CD14-positive monocyte (primary cell): ENCODE results near the gene VCAN. TPM values are rescaled to one million over a fixed set of nuclear protein-coding genes. Genes with fewer than 3 reads are reported as not detected.
A peak's percentile ranks its signal among the peaks of the same experiment; 100 is the strongest.

ENCODE experiments used
- DNase-seq, 3 donors: peaks; one replicate each; pipeline ENCODE4 v3.0.0-alpha.2; 2011 to 2022
- H2AFZ ChIP-seq: 2 replicates; pipeline ENCODE4 v1.6.0; 2012; ENCODE audit warnings: mild to moderate bottlenecking, low read depth, low read length, inconsistent platforms; ENCODE audit not compliant: insufficient read depth, poor library complexity, severe bottlenecking
- H3K27ac ChIP-seq, 2 donors: 1 replicate in 1 of 2; 2 replicates in 1 of 2; pipeline ENCODE4 v1.5.1; 2012 to 2013; ENCODE audit warnings: low read length in 2 of 2, control low read depth in 1 of 2, inconsistent platforms in 1 of 2, low read depth in 1 of 2, mild to moderate bottlenecking in 1 of 2
- H3K27me3 ChIP-seq, 2 donors: one replicate each; pipeline versions ENCODE4 v1.6.0 to v1.6.1; 2011 to 2013; ENCODE audit warnings: low read length in 2 of 2; ENCODE audit not compliant: control insufficient read depth in 2 of 2, insufficient read depth in 2 of 2
- H3K36me3 ChIP-seq, 2 donors: replicated peaks in 1 of 2; 1 replicate in 1 of 2; 2 replicates in 1 of 2; pipeline versions ENCODE4 v1.5.1 to v1.6.1; 2012 to 2013; ENCODE audit warnings: low read length in 2 of 2, control low read depth in 1 of 2, inconsistent platforms in 1 of 2, mild to moderate bottlenecking in 1 of 2; ENCODE audit not compliant: insufficient read depth in 2 of 2, control insufficient read depth in 1 of 2
- H3K4me1 ChIP-seq, 2 donors: 1 replicate in 1 of 2; 2 replicates in 1 of 2; pipeline versions ENCODE4 v1.5.1 to v1.6.1; 2012 to 2013; ENCODE audit warnings: low read length in 2 of 2, control low read depth in 1 of 2, inconsistent platforms in 1 of 2, mild to moderate bottlenecking in 1 of 2, moderate library complexity in 1 of 2; ENCODE audit not compliant: insufficient read depth in 2 of 2, control insufficient read depth in 1 of 2
- H3K4me2 ChIP-seq: replicated peaks from 2 replicates; pipeline ENCODE3; 2012; ENCODE audit warnings: low read length, moderate library complexity, mild to moderate bottlenecking; ENCODE audit not compliant: poor library complexity, severe bottlenecking; ENCODE audit errors: extremely low read depth
- H3K4me3 ChIP-seq, 3 experiments: fragments of 200-600 bp in 1 of 3; sonication (generic) in 1 of 3; replicated peaks in 1 of 3; 1 replicate in 2 of 3; 2 replicates in 1 of 3; pipeline ENCODE4 v1.5.1; 2011 to 2013; ENCODE audit warnings: low read length in 3 of 3, mild to moderate bottlenecking in 3 of 3, control low read depth in 2 of 3, low read depth in 2 of 3, inconsistent platforms in 1 of 3, moderate library complexity in 1 of 3
- H3K79me2 ChIP-seq: 2 replicates; pipeline ENCODE4 v1.6.0; 2012; ENCODE audit warnings: mild to moderate bottlenecking, control low read depth, inconsistent platforms, low read length, moderate library complexity; ENCODE audit not compliant: insufficient read depth
- H3K9ac ChIP-seq: 2 replicates; pipeline ENCODE4 v1.6.0; 2017; ENCODE audit warnings: low read length, mild to moderate bottlenecking; ENCODE audit not compliant: insufficient read depth, poor library complexity, severe bottlenecking
- H3K9me3 ChIP-seq, 2 donors: replicated peaks in 1 of 2; 1 replicate in 1 of 2; 2 replicates in 1 of 2; pipeline versions ENCODE4 v1.5.1 to v1.6.1; 2012 to 2013; ENCODE audit warnings: low read length in 2 of 2, control low read depth in 1 of 2; ENCODE audit not compliant: control insufficient read depth in 1 of 2, insufficient read depth in 1 of 2
- H4K20me1 ChIP-seq: 2 replicates; pipeline ENCODE4 v1.6.0; 2012; ENCODE audit warnings: mild to moderate bottlenecking, low read length, control low read depth, moderate library complexity; ENCODE audit not compliant: insufficient read depth
- H3K27ac Mint-ChIP-seq, 7 donors: one replicate each; pipeline ENCODE4 v1.8.0; 2020; ENCODE audit warnings: mild to moderate bottlenecking in 7 of 7, mixed read lengths in 7 of 7, moderate library complexity in 6 of 7, inconsistent platforms in 2 of 7
- H3K27me3 Mint-ChIP-seq, 3 donors: one replicate each; pipeline ENCODE4 v1.8.0; 2021 to 2022; ENCODE audit warnings: low read depth in 3 of 3, mild to moderate bottlenecking in 3 of 3, mixed read lengths in 3 of 3, moderate library complexity in 3 of 3, inconsistent platforms in 1 of 3
- H3K36me3 Mint-ChIP-seq, 2 donors: one replicate each; pipeline ENCODE4 v1.8.0; 2020; ENCODE audit warnings: mixed read lengths in 2 of 2, inconsistent platforms in 1 of 2, mild to moderate bottlenecking in 1 of 2
- H3K4me1 Mint-ChIP-seq: one replicate; pipeline ENCODE4 v1.8.0; 2020; ENCODE audit warnings: mild to moderate bottlenecking, mixed read lengths
- H3K4me3 Mint-ChIP-seq, 2 donors: one replicate each; pipeline ENCODE4 v1.8.0; 2020; ENCODE audit warnings: mild to moderate bottlenecking in 2 of 2, mixed read lengths in 2 of 2, moderate library complexity in 1 of 2
- H3K9me3 Mint-ChIP-seq, 7 donors: one replicate each; pipeline ENCODE4 v1.8.0; 2020 to 2022; ENCODE audit warnings: mixed read lengths in 7 of 7, mild to moderate bottlenecking in 6 of 7, moderate library complexity in 6 of 7, inconsistent platforms in 2 of 7
- CTCF ChIP-seq: fragments of 200-600 bp; IDR thresholded peaks from one replicate; pipeline ENCODE4 v1.8.0; 2022; ENCODE audit warnings: antibody characterized with exemption, mild to moderate bottlenecking
- WGBS: methylation state at CpG from one replicate; pipeline ENCODE4 v1.1.5; 2013; ENCODE audit warnings: missing lambda C conversion rate; ENCODE audit not compliant: insufficient coverage; 5-methylcytosine and 5-hydroxymethylcytosine counted together
- intact Hi-C, 2 donors: fragments of 100-400 bp; cut with micrococcal nuclease; formaldehyde crosslinking; loops; one replicate each; pipeline versions ENCODE4 v1.15.0 to v1.15.1; 2023
- polyA plus RNA-seq, 3 donors: library from polyadenylated mRNA; depleted of rRNA in 1 of 3; unstranded in 2 of 3; stranded (reverse) in 1 of 3; fragments of 300-500 nt in 2 of 3; fragments of >200 nt in 1 of 3; fragmentation: Illumina TruSeq in 2 of 3; gene quantifications; 1 replicate in 2 of 3; 2 replicates in 1 of 3; pipeline ENCODE4 v1.2.3, GENCODE V29; 2012 to 2021

VCAN gene
- polyA plus RNA-seq, 3 donors, result 417 to 844 (median 630) TPM

- no peak overlapping the region for H3K4me3 Mint-ChIP-seq
- H3K4me1 Mint-ChIP-seq, result peaks cover 13% of the 10 kb centered on the region
- peaks cover 81 to 96% of the 10 kb centered on the region in 2 donors for H3K36me3 ChIP-seq
- peak overlapping the region in 1 of 2 donors; percentile 21 for H3K27ac ChIP-seq
- H3K9me3 ChIP-seq, result no peaks in the 10 kb centered on the region
- intact Hi-C loops, result no loop called here
- no peak for DNase-seq
- H4K20me1 ChIP-seq, result peaks cover 100% of the 10 kb centered on the region
- no CpG with 5 or more reads among the region's 1 CpG for WGBS
- H2AFZ ChIP-seq, result no peak overlapping the region
- H3K79me2 ChIP-seq, result peaks cover 34% of the 10 kb centered on the region
- H3K36me3 Mint-ChIP-seq, result peaks cover 61 to 71% of the 10 kb centered on the region in 2 donors
- no peaks in the 10 kb centered on the region for H3K9me3 Mint-ChIP-seq
- peaks cover 2 to 4% of the 10 kb centered on the region in 2 donors for H3K4me1 ChIP-seq
- H3K27me3 ChIP-seq, result no peaks in the 10 kb centered on the region
- H3K9ac ChIP-seq, result no peak overlapping the region
- peak overlapping the region in 1 of 7 donors; percentile 66 for H3K27ac Mint-ChIP-seq
- no peak overlapping the region for H3K4me3 ChIP-seq
- H3K4me2 ChIP-seq, result no peak overlapping the region
- H3K27me3 Mint-ChIP-seq, result peaks cover 0 to 1% (median 0%) of the 10 kb centered on the region in 3 donors
- TF ChIP-seq CTCF, result no peak
These were observed 60.1 kb downstream of the VCAN start for GRCh38 chr5:83531661-83532060.

GRCh38 chr5:83538786-83539462 is 67.4 kb downstream of the VCAN start:
- H3K27me3 Mint-ChIP-seq, result no peaks in the 10 kb centered on the region
- Histone ChIP-seq H3K27me3 (no peaks in the 10 kb centered on the region), H3K79me2 (peaks cover 47% of the 10 kb centered on the region), H3K36me3 (peaks cover 93 to 99% of the 10 kb centered on the region in 2 donors), H3K9me3 (no peaks in the 10 kb centered on the region), H3K9ac (no peak overlapping the region), H2AFZ (no peak overlapping the region), H3K4me1 (peaks cover 0 to 10% of the 10 kb centered on the region in 2 donors), H3K4me2 (no peak overlapping the region), H4K20me1 (peaks cover 100% of the 10 kb centered on the region), H3K4me3 (no peak overlapping the region), H3K27ac (peak overlapping the region in 1 of 2 donors; percentile 63)
- DNase-seq, result peak in 1 of 3 donors; percentile 15
- peaks cover 24% of the 10 kb centered on the region for H3K4me1 Mint-ChIP-seq
- intact Hi-C loops, result no loop called here
- H3K4me3 Mint-ChIP-seq, result peak overlapping the region in 1 of 2 donors; percentile 58
- peak overlapping the region in 5 of 7 donors; percentile 55 to 89 (median 67) for H3K27ac Mint-ChIP-seq
- 100% methylated on average over 1 of the region's 4 CpGs for WGBS
- peaks cover 0 to 14% (median 7%) of the 10 kb centered on the region in 7 donors for H3K9me3 Mint-ChIP-seq
- no peak for TF ChIP-seq CTCF
- peaks cover 82 to 90% of the 10 kb centered on the region in 2 donors for H3K36me3 Mint-ChIP-seq
